SK-N-SH (cell line): Measurements from ENCODE around the gene PHACTR3. TPM values are rescaled to one million over a fixed set of nuclear protein-coding genes. Genes with fewer than 3 reads are reported as not detected.

Experiments used
- CTCF ChIA-PET: fragments of 300-600, 350-600 bp; formaldehyde crosslinking; extraction: SDS; loops from one replicate; lab custom pipeline; 2021; lab: Yijun Ruan, JAX
- POLR2A ChIA-PET: fragments of 350-600 bp; sonication (Branson Sonifier 250); formaldehyde crosslinking; extraction: SDS; loops from one replicate; lab custom pipeline; 2020; ENCODE audit warnings: antibody characterized with exemption, inconsistent platforms; lab: Yijun Ruan, JAX
- DNase-seq: peaks from one replicate; pipeline ENCODE4 v3.0.0; 2012
- H2AFZ ChIP-seq: fragments of 200-600 bp; sonication (generic); 2 replicates; pipeline ENCODE4 v1.8.1; 2016; ENCODE audit warnings: antibody characterized with exemption, mild to moderate bottlenecking, low read depth
- H3F3A ChIP-seq: fragments of 200-600 bp; sonication (generic); replicated peaks from 2 replicates; pipeline ENCODE3; 2016; ENCODE audit warnings: antibody characterized with exemption, mild to moderate bottlenecking; ENCODE audit not compliant: insufficient read depth
- H3K27ac ChIP-seq, 2 experiments: fragments of 200-500 bp in 1 of 2; fragments of 200-600 bp in 1 of 2; sonication (Bioruptor generic) in 1 of 2; sonication (generic), shearing (Covaris generic) in 1 of 2; 2 replicates each; pipeline versions ENCODE4 v1.5.1 to v1.6.1; 2014 to 2016; ENCODE audit warnings: low read depth in 2 of 2, inconsistent platforms in 1 of 2, low read length in 1 of 2, mild to moderate bottlenecking in 1 of 2, mixed read lengths in 1 of 2
- H3K27me3 ChIP-seq: fragments of 200-600 bp; sonication (generic), shearing (Covaris generic); 2 replicates; pipeline ENCODE4 v1.6.1; 2016; ENCODE audit warnings: mixed run types; ENCODE audit not compliant: insufficient read depth
- H3K36me3 ChIP-seq, 2 experiments: fragments of 200-500 bp in 1 of 2; fragments of 200-600 bp in 1 of 2; sonication (Bioruptor generic) in 1 of 2; sonication (generic) in 1 of 2; replicated peaks in 1 of 2; 2 replicates each; pipeline versions ENCODE3 to v1.5.1; 2014 to 2016; ENCODE audit warnings: low read length in 1 of 2, mild to moderate bottlenecking in 1 of 2; ENCODE audit not compliant: insufficient read depth in 2 of 2, control insufficient read depth in 1 of 2
- H3K4me1 ChIP-seq, 2 experiments: fragments of 200-500 bp in 1 of 2; fragments of 200-600 bp in 1 of 2; sonication (Bioruptor generic) in 1 of 2; sonication (generic), shearing (Covaris generic) in 1 of 2; 2 replicates each; pipeline versions ENCODE4 v1.5.1 to v1.6.1; 2014 to 2016; ENCODE audit warnings: low read depth in 1 of 2, low read length in 1 of 2, mixed run types in 1 of 2; ENCODE audit not compliant: insufficient read depth in 2 of 2, control insufficient read depth in 1 of 2
- H3K4me2 ChIP-seq: fragments of 200-600 bp; sonication (generic), shearing (Covaris generic); 2 replicates; pipeline ENCODE4 v1.6.1; 2017; ENCODE audit warnings: mixed run types
- H3K4me3 ChIP-seq, 2 experiments: fragments of 200-500 bp in 1 of 2; fragments of 200-600 bp in 1 of 2; sonication (Bioruptor generic) in 1 of 2; sonication (generic), shearing (Covaris generic) in 1 of 2; 2 replicates each; pipeline versions ENCODE4 v1.5.1 to v1.8.1; 2014 to 2016; ENCODE audit warnings: low read depth in 2 of 2, inconsistent platforms in 1 of 2, low read length in 1 of 2, mild to moderate bottlenecking in 1 of 2, mixed read lengths in 1 of 2, moderate library complexity in 1 of 2
- H3K79me2 ChIP-seq: fragments of 200-600 bp; sonication (generic); 2 replicates; pipeline ENCODE4 v1.8.1; 2017; ENCODE audit warnings: mild to moderate bottlenecking; ENCODE audit not compliant: insufficient read depth
- H3K9ac ChIP-seq: fragments of 200-600 bp; sonication (generic); 2 replicates; pipeline ENCODE4 v1.6.1; 2017; ENCODE audit warnings: mixed run types
- H3K9me2 ChIP-seq: fragments of 200-600 bp; sonication (generic); 2 replicates; pipeline ENCODE4 v1.6.1; 2017; ENCODE audit warnings: mixed run types
- H3K9me3 ChIP-seq: fragments of 200-600 bp; sonication (generic); 2 replicates; pipeline ENCODE4 v1.6.1; 2017; ENCODE audit warnings: mixed run types, mild to moderate bottlenecking, moderate library complexity
- H4K20me1 ChIP-seq: fragments of 200-600 bp; sonication (generic); 2 replicates; pipeline ENCODE4 v1.6.1; 2017; ENCODE audit warnings: mild to moderate bottlenecking, mixed run types; ENCODE audit not compliant: insufficient read depth
- CHD2 ChIP-seq: fragments of 150-350 bp; IDR thresholded peaks from 2 replicates; pipeline ENCODE4 v1.6.1; 2018; ENCODE audit warnings: low read length; ENCODE audit not compliant: partially characterized antibody
- FOSL2 ChIP-seq: IDR thresholded peaks from 2 replicates; pipeline ENCODE4 v1.4.0; 2012; ENCODE audit warnings: low read depth, mild to moderate bottlenecking, moderate library complexity, borderline replicate concordance
- FOXM1 ChIP-seq: IDR thresholded peaks from 2 replicates; pipeline ENCODE4 v1.4.0; 2012; ENCODE audit warnings: low read depth, mild to moderate bottlenecking
- GATA2 ChIP-seq: sonication (generic); formaldehyde crosslinking; IDR thresholded peaks from 2 replicates; pipeline ENCODE4 v1.5.0; 2020; ENCODE audit warnings: mild to moderate bottlenecking, missing genetic modification reagents
- RFX5 ChIP-seq: IDR thresholded peaks from 2 replicates; pipeline ENCODE4 v1.6.1; 2012; ENCODE audit warnings: mild to moderate bottlenecking, improper control_type of control experiment, low read length
- SMC3 ChIP-seq: IDR thresholded peaks from 2 replicates; pipeline ENCODE4 v1.6.1; 2012; ENCODE audit warnings: low read depth, low read length, improper control_type of control experiment
- TAF1 ChIP-seq: IDR thresholded peaks from 2 replicates; pipeline ENCODE4 v1.6.1; 2012; ENCODE audit warnings: low read depth, mild to moderate bottlenecking, low read length, moderate library complexity, borderline replicate concordance
- TCF12 ChIP-seq: IDR thresholded peaks from 2 replicates; pipeline ENCODE4 v1.4.0; 2012
- TEAD4 ChIP-seq: IDR thresholded peaks from 2 replicates; pipeline ENCODE4 v1.4.0; 2012; ENCODE audit warnings: mild to moderate bottlenecking, borderline replicate concordance; ENCODE audit not compliant: insufficient read depth
- YY1 ChIP-seq: IDR thresholded peaks from 2 replicates; pipeline ENCODE4 v1.4.0; 2012; ENCODE audit warnings: low read depth, mild to moderate bottlenecking
- WGBS: methylation state at CpG from one replicate; pipeline ENCODE4 v1.1.6; 2017; ENCODE audit warnings: low lambda C conversion rate; 5-methylcytosine and 5-hydroxymethylcytosine counted together
- polyA plus RNA-seq, 3 experiments: library from polyadenylated mRNA; depleted of rRNA; stranded (reverse); fragments of >200 nt; gene quantifications; 2 replicates each; pipeline ENCODE4 v1.2.3, GENCODE V29; 2012
- TF ChIP-seq, protein P1 (sequence below): fragments of 150-350 bp; IDR thresholded peaks from 2 replicates; pipeline ENCODE4 v1.6.1; 2016; ENCODE audit warnings: mild to moderate bottlenecking, low read depth, low read length

Gene PHACTR3
- polyA plus RNA-seq, 1 of the 3 experiments (the other 2 are of a cell fraction) = 0.10 TPM

DNA sequence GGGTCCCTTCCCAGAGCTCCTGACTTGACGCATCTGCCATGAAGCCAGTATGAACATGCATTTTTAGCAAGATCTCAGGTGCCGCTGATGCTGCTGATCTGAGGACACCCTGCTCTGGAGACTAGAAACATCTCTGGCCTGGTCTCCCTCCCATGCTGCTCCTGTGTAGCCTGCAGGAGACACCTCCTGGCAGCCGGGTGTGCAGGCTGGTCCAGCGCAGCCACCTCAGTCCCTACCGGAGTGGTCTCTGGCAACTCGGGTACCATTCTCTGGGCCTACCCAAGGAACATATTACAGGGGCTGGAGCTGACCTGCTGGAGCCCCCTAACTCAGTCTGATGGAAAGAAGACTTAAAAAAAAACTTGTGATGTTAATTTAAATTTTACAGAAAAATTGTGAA lies 20.1 kb downstream of the PHACTR3 start:
- CTCF ChIA-PET = interaction anchor here (1.4 kb wide), 2 partner anchors 26 to 53 kb away, joined by 3 read pairs; no protein-coding TSS in a partner anchor
- H3F3A ChIP-seq = no peaks in the 10 kb centered on the region
- WGBS = 64% methylated on average over 6 of the region's 6 CpGs

DNA sequence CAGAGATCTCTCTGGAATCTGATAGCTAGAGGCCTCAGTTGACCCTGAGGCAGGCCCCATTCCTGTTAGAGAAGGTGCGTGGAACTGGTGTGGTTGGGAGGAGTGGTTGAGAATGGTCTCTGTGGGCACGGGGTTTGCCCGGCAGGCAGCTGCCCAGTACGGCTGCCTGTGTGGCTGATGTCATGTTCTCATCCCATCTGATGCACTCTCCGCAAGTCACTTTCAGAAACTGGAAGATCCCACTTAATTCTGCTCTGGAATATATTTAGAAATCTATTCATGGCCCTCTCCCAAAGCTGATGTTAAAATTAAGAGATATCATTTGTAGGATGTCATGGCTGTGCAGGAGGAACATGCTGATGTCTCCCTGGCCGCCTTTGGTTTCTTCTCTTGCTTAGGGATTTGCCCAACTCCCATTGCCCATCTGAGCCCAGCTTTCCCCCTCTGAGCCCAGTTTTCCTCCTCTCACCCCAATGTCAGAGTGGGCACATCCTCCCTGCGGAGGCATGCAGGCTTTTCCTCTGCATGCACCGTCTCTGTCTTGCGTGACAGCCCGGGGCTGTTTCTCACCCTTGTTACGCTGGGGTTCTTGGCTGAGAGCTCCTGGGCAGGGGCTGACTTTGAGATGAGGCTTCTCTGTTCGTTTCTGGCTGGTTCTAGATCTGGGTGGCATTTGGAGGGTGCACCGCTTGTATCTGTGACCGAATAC lies 21.0 kb downstream of the PHACTR3 start:
- 45% methylated on average over 14 of the region's 14 CpGs for WGBS
- Histone ChIP-seq H3F3A (no peaks in the 10 kb centered on the region), H3K4me1 (no peaks in the 10 kb centered on the region; a peak in 1 of 4 replicates), H3K4me2 (no peak overlapping the region), H2AFZ (no peak overlapping the region), H3K27me3 (no peaks in the 10 kb centered on the region), H3K4me3 (no peak overlapping the region), H3K9ac (no peak overlapping the region), H3K79me2 (no peaks in the 10 kb centered on the region), H4K20me1 (no peaks in the 10 kb centered on the region), H3K36me3 (no peaks in the 10 kb centered on the region), H3K27ac (no peak overlapping the region), H3K9me2 (no peaks in the 10 kb centered on the region), H3K9me3 (no peaks in the 10 kb centered on the region)
- no peak for TF ChIP-seq FOSL2
- TF ChIP-seq SMC3 = no peak
- TF ChIP-seq CHD2 = no peak
- no peak for TF ChIP-seq FOXM1
- CTCF ChIA-PET = interaction anchor here (1.2 to 1.4 kb wide), 2 partner anchors 26 to 27 kb away, joined by 3 to 4 read pairs; no protein-coding TSS in a partner anchor
- POLR2A ChIA-PET = no interaction called here
- no peak for DNase-seq

More for the DNA sequence above, 20.1 kb downstream of the PHACTR3 start:
- H3K9ac ChIP-seq = no peak overlapping the region
- H3K4me3 ChIP-seq = no peak overlapping the region
- no peaks in the 10 kb centered on the region for H3K79me2 ChIP-seq
- H4K20me1 ChIP-seq = no peaks in the 10 kb centered on the region
- no peaks in the 10 kb centered on the region for H3K9me3 ChIP-seq
- H3K9me2 ChIP-seq = no peaks in the 10 kb centered on the region
- H3K4me1 ChIP-seq = no peaks in the 10 kb centered on the region; a peak in 1 of 4 replicates
- H3K4me2 ChIP-seq = no peak overlapping the region
- no peaks in the 10 kb centered on the region for H3K27me3 ChIP-seq
- H3K36me3 ChIP-seq = no peaks in the 10 kb centered on the region
- DNase-seq = no peak
- no peak for TF ChIP-seq SMC3
- TF ChIP-seq GATA2 (CRISPR knock-in tag) = no peak
- no peak for TF ChIP-seq YY1
- no peak for TF ChIP-seq FOSL2
- TF ChIP-seq TEAD4 = no peak
- no peak for TF ChIP-seq TAF1
- TF ChIP-seq RFX5 = no peak
- TF ChIP-seq, protein P1, sequence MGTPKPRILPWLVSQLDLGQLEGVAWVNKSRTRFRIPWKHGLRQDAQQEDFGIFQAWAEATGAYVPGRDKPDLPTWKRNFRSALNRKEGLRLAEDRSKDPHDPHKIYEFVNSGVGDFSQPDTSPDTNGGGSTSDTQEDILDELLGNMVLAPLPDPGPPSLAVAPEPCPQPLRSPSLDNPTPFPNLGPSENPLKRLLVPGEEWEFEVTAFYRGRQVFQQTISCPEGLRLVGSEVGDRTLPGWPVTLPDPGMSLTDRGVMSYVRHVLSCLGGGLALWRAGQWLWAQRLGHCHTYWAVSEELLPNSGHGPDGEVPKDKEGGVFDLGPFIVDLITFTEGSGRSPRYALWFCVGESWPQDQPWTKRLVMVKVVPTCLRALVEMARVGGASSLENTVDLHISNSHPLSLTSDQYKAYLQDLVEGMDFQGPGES = no peak
- TF ChIP-seq TCF12 = no peak
- POLR2A ChIA-PET = no interaction called here
- H2AFZ ChIP-seq = no peak overlapping the region
- no peak overlapping the region for H3K27ac ChIP-seq

DNA sequence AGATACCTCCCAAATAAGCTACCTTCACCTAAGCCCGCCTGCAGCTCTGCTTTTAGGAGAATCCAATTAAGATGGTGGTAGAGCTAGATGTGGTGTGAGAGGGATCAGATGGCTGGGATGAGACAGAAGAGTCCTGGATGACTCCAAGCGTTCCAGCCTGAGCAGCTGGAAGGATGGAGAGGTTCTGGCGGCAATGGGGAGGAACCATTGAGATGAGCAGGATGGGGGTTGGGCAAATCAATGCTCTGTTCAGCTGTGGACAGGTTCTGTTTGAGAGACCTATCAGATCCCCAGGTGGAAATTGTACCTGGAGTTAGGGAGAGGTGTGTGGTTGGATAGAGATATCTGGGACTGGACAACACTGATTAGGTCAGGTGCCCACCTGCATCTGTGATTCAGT lies 23.0 kb downstream of the PHACTR3 start:
- no peak for DNase-seq
- Histone ChIP-seq H4K20me1 (no peaks in the 10 kb centered on the region), H3F3A (no peaks in the 10 kb centered on the region), H2AFZ (no peak overlapping the region), H3K4me3 (no peak overlapping the region), H3K27ac (no peak overlapping the region), H3K4me1 (no peaks in the 10 kb centered on the region; a peak in 1 of 4 replicates), H3K9me2 (no peaks in the 10 kb centered on the region), H3K9me3 (no peaks in the 10 kb centered on the region), H3K36me3 (no peaks in the 10 kb centered on the region), H3K9ac (no peak overlapping the region), H3K4me2 (no peak overlapping the region), H3K79me2 (no peaks in the 10 kb centered on the region), H3K27me3 (no peaks in the 10 kb centered on the region)
- POLR2A ChIA-PET = no interaction called here
- CTCF ChIA-PET = interaction anchor here (1.1 kb wide), 1 partner anchor 18 kb away, joined by 3 read pairs; no protein-coding TSS in a partner anchor
- WGBS = 19% methylated on average over 3 of the region's 3 CpGs
- TF ChIP-seq YY1 = no peak
